GM21717 (cell line): ENCODE results near the gene CD300LD.
"Not testable (repeated sequence)": the region's sequence is repeated elsewhere in the genome, so short reads cannot be mapped to it uniquely, and the experiment has no call there.

Experiments used
- ATAC-seq: cut with Tn5 transposase; IDR thresholded peaks from one replicate; pipeline ENCODE4 v1.9.1; 2021; ENCODE audit warnings: mild to moderate bottlenecking, moderate library complexity; ENCODE audit not compliant: unreplicated experiment

Gene CD300LD

DNA sequence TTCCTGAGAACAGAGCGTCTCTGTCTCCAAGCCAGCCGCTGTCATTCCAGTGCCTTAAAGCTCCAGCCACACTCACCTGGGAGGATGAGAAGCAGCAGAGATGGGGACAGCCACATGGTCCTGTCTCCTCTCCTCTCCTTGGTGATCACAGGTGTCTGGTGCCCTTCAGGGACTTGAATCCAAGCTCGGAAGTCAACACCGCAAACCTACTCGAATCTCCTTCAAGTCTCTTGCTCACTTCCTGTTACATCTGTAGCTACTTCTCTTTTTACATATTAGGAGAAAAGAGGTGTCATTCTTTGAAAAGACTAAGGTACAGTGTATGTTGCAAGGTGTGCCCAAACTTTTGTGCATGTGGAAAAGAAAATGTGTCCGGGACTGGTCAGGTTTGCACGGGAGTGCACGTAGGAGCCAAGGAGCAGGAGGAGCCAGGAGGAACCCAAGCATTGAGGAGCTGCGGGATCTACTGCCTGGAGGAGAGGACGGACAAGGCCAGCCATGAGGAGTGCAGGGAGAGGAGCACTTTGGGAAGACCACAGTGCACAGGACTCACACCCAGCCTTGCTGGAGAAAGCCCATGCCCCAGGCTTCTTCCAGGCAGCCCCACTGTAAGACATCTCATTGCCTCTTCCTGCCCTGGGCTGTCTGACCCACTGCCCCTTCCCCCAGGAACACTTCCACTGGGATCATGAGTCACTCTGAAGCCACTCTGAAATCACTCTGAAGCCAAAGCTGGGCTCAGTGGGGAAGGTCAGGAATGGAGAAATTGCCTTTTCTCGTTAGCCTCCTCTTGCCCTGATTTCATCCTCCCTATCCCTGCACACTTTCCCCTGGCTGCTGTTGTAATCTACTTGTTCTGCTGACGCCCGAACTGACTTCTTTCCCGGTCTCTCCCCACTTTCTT, at the start of gene CD300LD:
Gene CD300LD, minus strand, starts transcription at position 197 of the 904 bp plus-strand sequence. Its CDS starts 81 bp downstream, at position 116.
- no peak for ATAC-seq

DNA sequence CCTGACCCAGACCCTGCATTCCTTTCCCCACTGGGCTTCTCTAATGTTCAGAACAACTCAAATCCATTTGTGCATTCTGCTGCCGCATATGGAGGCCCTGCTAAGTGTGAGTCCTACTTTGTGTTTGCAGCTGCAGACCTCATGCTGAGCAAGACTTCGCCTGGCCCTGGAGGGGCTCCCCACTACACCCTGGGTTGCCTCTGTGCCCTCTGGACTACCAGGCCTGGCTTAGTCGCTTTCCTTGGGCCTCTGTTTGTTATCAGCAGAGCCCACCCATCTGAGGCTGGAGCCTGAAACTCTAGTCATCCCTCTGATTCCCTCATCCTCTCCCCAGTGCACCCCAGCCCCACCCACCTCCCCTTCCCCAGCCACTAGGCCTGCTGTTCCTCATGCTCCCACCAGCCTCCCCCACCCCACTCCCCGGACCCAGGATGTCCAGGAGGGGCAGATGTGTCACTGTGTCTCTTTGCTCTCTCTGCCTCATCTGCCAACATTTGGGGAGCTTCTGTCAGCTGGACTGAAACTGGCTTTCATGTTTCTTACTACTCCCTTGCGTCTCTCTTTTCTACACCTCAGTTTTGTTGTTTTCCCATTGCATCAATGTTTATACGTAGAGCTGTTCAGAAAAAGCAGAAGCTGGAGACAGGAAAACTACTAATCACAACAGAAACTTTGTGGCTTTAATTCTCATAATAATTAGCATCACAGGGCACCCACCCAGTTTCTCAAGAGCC, 49.3 kb upstream of the CD300LD start:
- ATAC-seq, result no peak

DNA sequence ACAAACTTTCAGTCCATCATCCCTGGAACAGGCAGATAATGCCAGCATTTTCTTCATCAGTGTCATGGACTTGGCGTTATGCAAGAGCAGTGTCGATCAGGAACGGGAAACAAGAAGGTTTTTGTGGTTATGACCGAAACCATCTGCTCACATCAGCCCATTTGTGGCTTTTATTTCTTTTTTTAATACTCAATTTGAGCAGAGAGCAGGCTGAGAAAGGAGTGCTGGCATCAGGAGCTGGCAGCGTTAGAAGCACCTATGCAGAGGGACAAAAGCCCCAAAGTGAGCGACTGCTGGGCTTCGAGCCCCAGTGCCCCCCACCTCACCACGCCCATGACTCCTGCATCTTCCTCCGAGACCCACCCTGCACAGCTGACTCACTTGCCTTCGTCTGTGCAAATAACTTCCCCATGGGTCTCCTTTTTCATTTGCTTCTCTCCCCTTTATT, 47.6 kb upstream of the CD300LD start:
- no peak for ATAC-seq

DNA sequence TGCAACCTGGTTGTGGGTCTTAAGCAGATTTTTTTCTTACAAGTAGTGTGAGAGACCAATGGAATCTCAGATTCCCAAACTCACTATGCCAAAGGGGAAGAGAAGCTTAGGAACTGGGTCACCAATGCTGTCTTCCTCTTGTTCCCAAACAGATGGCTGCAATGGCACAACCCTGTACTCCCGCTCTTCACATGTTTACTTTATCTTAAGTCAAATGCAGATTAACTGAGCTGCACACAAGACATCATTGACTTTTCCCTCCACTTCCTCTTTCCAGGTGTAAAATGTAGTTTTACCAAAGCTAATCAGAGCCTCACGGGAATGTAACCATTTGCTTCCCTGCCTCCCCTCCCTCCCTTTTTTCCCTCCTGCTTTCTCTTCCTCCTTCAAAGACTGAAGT, 45.8 kb upstream of the CD300LD start:
- no peak for ATAC-seq

DNA sequence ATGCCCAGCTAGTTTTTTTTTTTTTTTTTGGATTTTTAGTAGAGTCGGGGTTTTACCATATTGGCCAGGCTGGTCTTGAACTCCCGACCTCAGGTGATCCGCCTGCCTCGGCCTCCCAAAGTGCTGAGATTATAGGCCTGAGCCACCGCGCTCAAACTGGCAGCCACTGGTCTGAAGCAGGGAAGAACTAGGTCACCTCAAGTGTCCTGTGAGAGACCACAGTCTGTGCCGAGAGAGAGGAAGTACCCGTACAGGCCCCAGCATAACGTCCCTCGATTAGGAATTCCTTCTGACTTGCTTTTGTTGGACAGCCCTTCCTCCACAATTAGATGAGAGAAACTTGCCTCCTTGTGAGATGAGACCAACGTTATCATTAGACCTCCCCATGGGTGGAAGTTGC, 45.2 kb upstream of the CD300LD start:
- no peak for ATAC-seq

DNA sequence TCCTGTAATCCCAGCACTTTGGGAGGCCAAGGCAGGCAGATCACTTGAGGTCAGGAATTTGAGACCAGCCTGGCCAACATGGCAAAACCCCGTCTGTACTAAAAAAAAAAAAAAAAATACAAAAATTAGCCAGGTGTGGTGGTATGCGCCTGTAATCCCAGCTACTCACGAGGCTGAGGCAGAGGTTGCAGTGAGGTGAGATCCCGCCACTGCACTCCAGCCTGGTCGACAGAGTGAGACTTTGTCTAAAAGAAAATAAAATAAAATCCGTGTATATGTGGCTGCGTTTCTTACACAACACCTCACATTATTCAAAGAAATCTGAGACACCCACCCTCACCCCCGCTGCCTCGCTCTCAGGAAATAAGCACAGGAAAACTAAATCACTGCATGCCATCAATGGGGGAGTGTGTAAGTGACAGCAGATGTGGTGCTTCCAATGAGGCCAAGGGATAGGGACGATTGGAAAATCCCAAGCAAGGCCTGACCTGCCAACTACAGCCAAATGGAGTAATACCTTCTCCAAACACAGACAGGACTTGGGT, 44.5 kb upstream of the CD300LD start:
- not testable (repeated sequence) for ATAC-seq

DNA sequence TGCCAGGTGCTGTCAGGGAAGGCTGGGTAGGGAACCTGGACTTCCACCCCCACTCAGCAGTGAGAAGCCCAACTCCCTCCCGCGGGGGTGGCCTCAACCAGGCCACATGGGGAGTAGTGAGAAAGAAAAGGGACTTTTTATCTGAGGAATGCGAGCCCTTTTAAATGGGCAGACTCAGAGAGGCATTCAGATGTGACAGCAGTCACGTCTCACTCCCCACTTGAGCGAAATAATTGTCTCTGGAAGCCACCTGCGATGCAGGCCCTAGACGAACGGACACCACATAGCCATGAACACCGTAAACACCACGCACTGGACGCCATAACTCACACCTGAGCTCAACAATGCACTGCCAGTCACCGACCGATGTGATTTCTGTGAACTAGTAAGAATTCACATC, 43.3 kb upstream of the CD300LD start:
- no peak for ATAC-seq

DNA sequence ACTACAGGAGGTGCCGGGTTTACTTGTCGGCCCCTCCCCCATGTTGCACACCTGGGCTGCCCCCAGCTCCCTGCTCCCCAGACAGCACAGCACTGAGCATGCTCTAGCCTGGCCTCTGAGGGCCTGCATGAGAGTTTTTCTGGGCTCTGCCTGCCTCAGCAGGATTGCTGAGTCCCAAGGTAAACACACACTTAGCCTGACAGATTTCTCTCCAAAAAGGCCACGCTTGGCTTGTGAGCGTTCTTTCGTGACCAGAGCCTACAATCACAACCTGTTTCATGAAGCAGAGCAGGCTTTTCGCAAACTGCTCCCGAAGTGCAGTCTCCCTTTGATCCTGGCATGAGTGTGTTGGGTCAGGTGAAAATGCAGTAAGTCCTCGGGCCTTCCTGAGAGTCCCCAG, 41.2 kb upstream of the CD300LD start:
- ATAC-seq, result no peak

DNA sequence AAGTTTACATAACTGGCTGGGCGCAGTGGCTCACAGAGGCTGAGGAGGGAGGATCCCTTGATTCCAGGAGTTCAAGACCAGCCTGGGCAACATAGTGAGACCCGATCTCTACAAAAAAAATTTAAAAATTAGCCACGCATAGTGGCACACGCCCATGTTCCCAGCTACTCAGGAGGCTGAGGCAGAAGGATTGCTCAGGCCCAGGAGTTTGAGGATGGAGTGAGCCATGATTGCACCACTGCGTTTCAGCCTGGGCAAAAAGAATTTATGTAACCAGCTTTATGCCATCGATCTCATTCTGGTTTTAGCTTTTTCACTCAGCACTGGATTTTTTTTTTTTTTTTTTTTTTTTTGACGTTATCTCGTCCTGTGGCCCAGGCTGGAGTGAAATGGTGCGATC, 40.5 kb upstream of the CD300LD start:
- ATAC-seq, result no peak

DNA sequence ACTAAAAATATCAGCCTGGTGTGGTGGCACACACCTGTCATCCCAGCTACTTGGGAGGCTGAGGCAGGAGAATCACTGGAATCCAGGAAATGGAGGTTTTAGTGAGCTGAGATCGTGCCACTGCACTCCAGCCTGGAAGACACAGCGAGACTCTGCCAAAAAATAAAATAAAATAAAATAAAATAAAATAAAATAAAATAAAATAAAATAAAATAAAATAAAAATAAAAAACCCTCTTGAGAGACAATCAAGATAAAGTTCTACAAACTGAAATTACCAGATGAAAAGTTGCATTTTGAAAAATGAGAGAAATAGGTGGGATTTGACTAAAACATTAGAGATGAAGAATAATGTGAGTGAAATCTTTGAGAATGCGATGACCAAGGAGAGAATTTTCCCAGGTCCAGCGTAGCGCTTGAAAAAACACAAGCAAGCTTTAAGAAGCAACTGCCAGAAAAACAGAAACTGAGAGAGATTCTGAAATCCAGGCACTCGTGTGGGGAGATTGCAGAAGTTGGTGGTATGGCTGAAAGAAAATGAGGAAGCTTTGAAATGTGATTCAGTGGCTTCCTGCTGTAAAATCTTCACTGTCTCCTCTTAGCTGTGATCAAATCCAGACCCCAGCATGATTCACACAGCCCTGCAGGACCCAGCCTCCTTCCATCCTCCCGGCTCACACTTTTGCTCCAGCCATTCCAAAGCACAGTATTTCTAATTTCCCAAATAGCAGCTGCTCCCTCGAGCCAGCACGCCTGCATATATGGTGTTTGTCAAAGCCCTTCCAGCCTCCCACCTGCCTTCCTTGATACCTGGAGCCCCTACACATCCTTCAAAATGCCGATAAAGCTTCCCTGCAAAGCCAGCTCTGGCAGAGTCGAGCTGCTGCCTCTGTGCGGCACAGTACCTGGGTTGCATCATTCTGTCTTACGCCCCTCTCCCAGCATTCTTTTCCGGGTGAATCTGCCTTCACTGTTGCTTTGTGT, 39.7 kb upstream of the CD300LD start:
- ATAC-seq, result no peak

DNA sequence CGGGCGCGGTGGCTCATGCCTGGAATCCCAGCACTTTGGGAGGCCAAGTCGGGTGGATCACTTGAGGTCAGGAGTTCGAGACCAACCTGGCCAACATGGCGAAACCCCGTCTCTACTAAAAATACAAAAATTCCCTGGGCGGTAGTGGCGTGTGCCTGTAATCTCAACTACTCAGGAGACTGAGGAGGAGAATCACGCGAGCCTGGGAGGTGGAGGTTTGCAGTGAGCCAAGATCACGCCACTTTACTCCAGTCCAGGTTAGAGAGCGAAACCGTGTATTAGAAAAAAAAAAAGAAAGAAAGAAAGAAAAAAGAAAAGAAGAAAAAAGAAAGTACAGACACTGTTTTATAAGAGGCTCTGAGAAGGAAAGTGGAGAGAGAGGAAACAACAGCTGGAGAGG, 38.2 kb upstream of the CD300LD start:
- not testable (repeated sequence) for ATAC-seq

DNA sequence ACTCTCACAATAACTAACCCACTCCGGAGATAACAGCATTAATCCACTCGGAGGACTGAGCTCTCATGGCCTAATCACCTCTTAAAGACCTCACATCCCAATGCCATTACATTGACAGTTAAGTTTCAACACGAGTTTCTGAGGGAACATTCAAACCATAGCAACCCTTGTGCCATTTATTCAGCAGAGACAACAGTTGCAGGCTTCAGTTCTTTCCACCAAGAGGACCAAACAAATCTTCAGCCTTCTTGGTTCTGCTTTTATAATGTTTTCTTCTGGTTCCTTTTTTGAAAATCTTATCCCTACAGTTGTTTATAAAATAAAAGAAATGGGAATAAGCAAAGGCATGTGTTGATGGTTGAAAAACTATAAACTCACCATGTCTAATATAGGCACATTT, 33.6 kb upstream of the CD300LD start:
- ATAC-seq, result no peak

DNA sequence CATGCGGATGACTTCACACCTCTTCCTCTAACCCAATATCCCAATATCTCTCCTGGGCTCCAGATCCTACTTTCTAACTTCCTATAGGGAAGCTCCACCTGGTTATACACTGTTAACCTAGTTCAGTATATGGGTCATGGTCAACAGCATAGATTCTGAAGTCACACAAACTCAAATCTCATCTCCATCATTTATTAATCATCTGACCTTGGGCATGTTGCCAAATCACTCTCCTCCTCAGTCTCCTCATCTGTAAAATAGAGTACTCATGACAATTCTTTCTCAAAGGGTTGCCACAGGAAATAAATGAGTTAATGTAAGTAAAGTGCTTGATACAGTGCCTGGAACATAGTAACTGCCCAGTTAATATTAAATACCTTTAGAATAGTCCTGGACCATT, 32.0 kb upstream of the CD300LD start:
- no peak for ATAC-seq

DNA sequence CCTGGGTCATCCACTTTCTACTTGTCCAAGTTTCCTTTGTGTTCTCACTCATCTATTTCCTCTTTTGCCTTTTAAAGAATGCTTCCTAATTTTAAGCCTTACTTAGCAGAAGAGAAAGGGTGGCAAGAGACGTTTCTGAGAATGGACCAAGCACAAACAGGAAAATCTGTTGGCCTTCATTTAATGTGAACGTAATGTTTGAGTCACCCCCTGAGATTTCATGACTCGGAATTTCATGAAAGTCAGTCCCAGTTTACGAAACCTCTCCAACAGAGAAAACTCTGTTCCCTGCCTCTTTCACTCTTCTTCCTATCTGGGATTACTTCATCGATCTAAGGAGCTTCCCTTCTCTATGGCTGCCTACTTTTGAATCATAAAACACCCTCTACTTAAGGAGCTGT, 31.6 kb upstream of the CD300LD start, which contains the start of gene CD300E:
Gene CD300E, minus strand, starts transcription at position 46 of the 401 bp plus-strand sequence. CDS start 117 bp downstream, outside the sequence.
- no peak for ATAC-seq

DNA sequence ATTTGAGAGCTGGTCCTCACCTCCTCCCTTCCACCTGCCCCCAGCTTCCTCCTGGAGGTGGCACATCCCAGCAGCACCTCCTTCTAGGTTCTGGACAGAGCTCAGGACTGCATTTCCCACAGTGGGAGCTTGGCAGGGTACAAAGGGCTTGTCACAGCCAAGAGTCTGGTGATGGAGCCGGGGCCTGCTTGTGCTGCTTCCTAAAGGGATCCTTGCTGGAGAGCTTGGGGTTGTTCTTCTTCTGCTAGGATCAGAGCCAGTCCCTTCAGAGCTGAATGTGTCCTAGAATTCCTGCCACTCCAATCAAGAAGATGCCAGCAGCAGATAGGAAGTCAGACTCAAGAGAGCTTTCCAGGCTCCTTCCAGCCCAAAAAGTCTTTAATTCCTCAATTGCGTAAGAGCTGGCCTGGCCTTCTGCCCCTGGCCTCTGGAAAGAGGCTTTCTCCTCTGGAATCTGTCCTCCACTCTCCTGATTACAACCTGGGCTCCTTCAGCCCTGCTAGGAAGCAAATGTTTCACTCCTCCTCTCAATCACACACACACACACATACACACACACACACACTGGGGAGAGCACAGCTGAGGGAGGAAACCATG, 27.1 kb upstream of the CD300LD start:
- no peak for ATAC-seq

DNA sequence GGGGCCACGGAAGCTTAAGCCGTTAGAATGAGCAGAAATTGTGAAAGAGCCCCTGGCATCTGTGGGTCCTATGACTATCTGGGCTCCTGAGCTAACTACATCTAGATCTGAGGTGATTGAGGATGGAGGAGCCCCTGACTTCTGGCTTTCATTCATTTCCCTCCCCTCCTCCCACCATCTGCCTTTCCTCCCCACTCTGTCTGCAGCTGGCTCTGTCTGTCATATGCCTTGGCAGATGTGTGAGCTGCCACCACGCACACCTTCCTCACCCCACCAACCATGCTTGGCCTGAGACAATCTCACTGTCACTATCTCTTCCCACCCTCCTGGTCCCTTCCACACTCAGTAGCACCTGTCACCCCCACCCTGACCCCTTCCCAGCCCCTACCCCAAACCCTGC, 26.4 kb upstream of the CD300LD start:
- no peak for ATAC-seq

DNA sequence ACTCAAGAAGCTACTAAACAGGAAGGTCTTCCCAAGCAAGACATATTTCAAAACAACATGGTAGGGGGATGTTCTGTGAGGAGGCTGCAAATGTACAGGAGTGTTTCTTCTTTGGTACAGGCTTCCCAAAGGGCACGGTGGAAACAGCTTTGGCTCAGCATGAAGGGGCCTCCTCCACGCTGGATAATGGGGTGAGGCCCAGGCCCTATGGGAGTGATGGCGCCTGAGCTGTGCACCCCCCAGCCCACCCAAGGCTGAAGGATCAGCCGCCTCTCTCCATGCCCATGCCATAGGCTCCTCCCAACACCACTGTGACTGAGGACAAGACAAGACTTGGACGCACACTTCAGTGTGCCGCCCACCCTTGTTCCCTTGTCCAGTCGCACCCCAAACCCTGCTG, 24.6 kb upstream of the CD300LD start:
- no peak for ATAC-seq

DNA sequence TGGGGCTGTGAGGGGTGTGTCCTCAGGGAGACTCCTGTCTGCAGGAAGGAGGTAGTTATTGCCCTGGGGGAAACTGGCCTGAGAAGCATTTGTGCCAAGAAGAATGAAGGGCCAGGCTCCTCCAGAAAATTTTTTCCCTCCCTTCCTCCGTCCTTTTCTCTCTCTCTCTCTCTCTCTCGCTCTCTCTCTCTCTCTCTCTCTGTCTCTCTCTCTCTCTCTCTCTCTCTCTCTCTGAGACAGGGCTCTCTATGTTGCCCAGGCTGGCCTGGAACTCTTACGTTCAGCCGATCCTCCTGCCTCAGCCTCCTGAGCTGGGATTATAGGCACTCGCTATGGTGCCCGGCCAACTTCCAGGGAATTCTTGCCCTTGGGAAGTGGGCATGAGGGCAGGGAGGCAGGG, 20.0 kb upstream of the CD300LD start:
- no peak for ATAC-seq

DNA sequence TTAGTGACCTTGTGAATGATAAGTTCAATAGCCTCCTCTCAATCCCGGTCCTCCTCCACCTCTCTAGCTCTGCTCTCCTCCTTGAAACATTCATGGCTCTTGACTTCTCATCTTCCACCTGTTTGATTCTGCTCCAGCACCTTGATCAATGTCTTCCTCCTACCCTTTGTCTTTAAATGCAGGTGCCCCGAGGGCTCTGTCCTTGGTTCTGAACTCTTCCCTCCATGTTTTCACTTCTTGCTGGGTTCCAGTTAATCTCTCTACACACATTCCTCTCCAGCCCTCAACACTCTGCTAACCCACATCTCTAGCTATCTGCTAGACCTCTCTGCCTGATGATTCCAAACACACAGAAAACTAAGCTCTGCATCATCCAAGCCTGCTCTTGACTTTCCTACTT, 18.0 kb upstream of the CD300LD start:
- no peak for ATAC-seq

DNA sequence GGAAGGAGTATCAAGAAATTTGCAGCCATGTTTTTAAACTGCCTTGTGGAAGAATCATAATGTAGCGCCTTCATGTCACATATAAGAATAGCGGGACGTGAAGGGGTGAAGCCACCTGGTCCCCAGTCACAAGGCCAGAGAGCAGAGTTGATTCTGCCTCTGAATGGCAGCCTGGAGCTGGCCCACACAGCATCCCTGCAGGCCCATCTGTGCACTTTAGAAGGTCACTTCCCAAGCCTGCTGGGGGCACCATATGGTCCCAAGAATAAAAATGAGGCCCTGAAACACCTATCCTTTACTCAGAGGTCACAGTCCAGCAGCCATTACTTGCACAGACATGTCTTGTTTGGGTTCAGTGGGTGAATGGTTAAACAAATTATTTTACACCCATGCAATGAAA, 16.4 kb upstream of the CD300LD start:
- no peak for ATAC-seq
